Endothelial cell of umbilical vein (primary cell): ENCODE measurements around the gene RIPOR3. TPM values are rescaled to one million over a fixed set of nuclear protein-coding genes. Genes with fewer than 3 reads are reported as not detected.

Source experiments
- BruUV-seq: library from RNA; stranded (reverse); fragments of 400-500 nt; replicated peaks from 2 replicates; lab custom pipeline; 2021; lab: Mats Ljungman, UMichigan
- CTCF ChIA-PET: fragments of 300-600, 350-600 bp; sonication (Branson Sonifier 250); formaldehyde crosslinking; loops from one replicate; lab custom pipeline; 2021; ENCODE audit warnings: antibody characterized with exemption, inconsistent platforms; lab: Charles Lee
- POLR2A ChIA-PET: fragments of 300-600, 350-600 bp; sonication (Branson Sonifier 250); formaldehyde crosslinking; loops from one replicate; lab custom pipeline; 2021; ENCODE audit warnings: antibody characterized with exemption, inconsistent platforms; lab: Charles Lee
- DNase-seq: peaks from one replicate; pipeline ENCODE4 v3.0.0-alpha.2; 2011; ENCODE audit warnings: low read depth, low spot score
- FAIRE-seq: peaks from 2 replicates; lab custom pipeline; 2011; peaks lifted over from hg19 to GRCh38; lab: Jason Lieb, UNC
- H2AFZ ChIP-seq: 2 replicates; pipeline ENCODE4 v1.6.0; 2012; ENCODE audit warnings: low read depth, low read length, control low read depth, inconsistent platforms
- H3K27ac ChIP-seq: 2 replicates; pipeline ENCODE4 v1.5.1; 2011; ENCODE audit warnings: low read depth, mild to moderate bottlenecking, control low read depth, low read length, moderate library complexity; ENCODE audit not compliant: insufficient read depth
- H3K27me3 ChIP-seq, 2 experiments: 2 replicates each; pipeline versions ENCODE4 v1.6.0 to v1.6.1; 2011; ENCODE audit warnings: low read length in 2 of 2, mixed read lengths in 1 of 2; ENCODE audit not compliant: control insufficient read depth in 2 of 2, insufficient read depth in 2 of 2
- H3K36me3 ChIP-seq, 2 experiments: 2 replicates in 1 of 2; 3 replicates in 1 of 2; pipeline ENCODE4 v1.5.1; 2011; ENCODE audit warnings: low read length in 2 of 2, mild to moderate bottlenecking in 1 of 2, moderate library complexity in 1 of 2; ENCODE audit not compliant: control insufficient read depth in 2 of 2, insufficient read depth in 2 of 2; ENCODE audit errors: extremely low read depth in 1 of 2
- H3K4me1 ChIP-seq: 3 replicates; pipeline ENCODE4 v1.5.1; 2011; ENCODE audit warnings: mild to moderate bottlenecking, low read length; ENCODE audit not compliant: control insufficient read depth, insufficient read depth; ENCODE audit errors: extremely low read depth
- H3K4me2 ChIP-seq: 2 replicates; pipeline ENCODE4 v1.6.1; 2011; ENCODE audit warnings: low read length, control low read depth, mixed read lengths; ENCODE audit not compliant: insufficient read depth
- H3K4me3 ChIP-seq, 3 experiments: fragments of 200-600 bp in 1 of 3; sonication (generic), shearing (Covaris generic) in 1 of 3; replicated peaks in 1 of 3; 2 replicates each; pipeline ENCODE4 v1.5.1; 2011 to 2016; ENCODE audit warnings: control low read depth in 3 of 3, low read length in 3 of 3, mild to moderate bottlenecking in 2 of 3, inconsistent platforms in 1 of 3, low read depth in 1 of 3, moderate library complexity in 1 of 3; ENCODE audit not compliant: insufficient read depth in 1 of 3
- H3K79me2 ChIP-seq: 2 replicates; pipeline ENCODE4 v1.6.0; 2012; ENCODE audit warnings: low read length, inconsistent platforms; ENCODE audit not compliant: control insufficient read depth, insufficient read depth
- H3K9ac ChIP-seq: replicated peaks from 2 replicates; pipeline ENCODE3; 2011; ENCODE audit warnings: low read length, control low read depth; ENCODE audit not compliant: insufficient read depth; ENCODE audit errors: extremely low read depth
- H3K9me1 ChIP-seq: replicated peaks from 3 replicates; pipeline ENCODE4 v1.6.0; 2011; ENCODE audit warnings: mild to moderate bottlenecking, low read length; ENCODE audit not compliant: control insufficient read depth, insufficient read depth; ENCODE audit errors: extremely low read depth
- H3K9me3 ChIP-seq: replicated peaks from 2 replicates; pipeline ENCODE4 v1.5.1; 2012; ENCODE audit warnings: low read length, inconsistent platforms; ENCODE audit not compliant: control insufficient read depth, insufficient read depth
- H4K20me1 ChIP-seq: replicated peaks from 2 replicates; pipeline ENCODE3; 2011; ENCODE audit warnings: mild to moderate bottlenecking, low read length; ENCODE audit not compliant: control insufficient read depth, insufficient read depth; ENCODE audit errors: extremely low read depth
- EZH2 ChIP-seq: IDR thresholded peaks from 2 replicates; pipeline ENCODE4 v1.6.1; 2012; ENCODE audit warnings: borderline replicate concordance, low read depth, mild to moderate bottlenecking, moderate library complexity, low read length, inconsistent platforms; ENCODE audit not compliant: severe bottlenecking
- FOS ChIP-seq: IDR thresholded peaks from 2 replicates; pipeline ENCODE4 v1.6.1; 2011; ENCODE audit warnings: mild to moderate bottlenecking, low read length, moderate library complexity, borderline replicate concordance; ENCODE audit not compliant: insufficient read depth
- GATA2 ChIP-seq: IDR thresholded peaks from 2 replicates; pipeline ENCODE4 v1.7.0; 2011; ENCODE audit warnings: low read depth, mild to moderate bottlenecking, moderate library complexity, mixed read lengths, low read length; ENCODE audit not compliant: insufficient read length, insufficient read depth
- MYC ChIP-seq: IDR thresholded peaks from one replicate; pipeline ENCODE4 v1.6.1; 2011; ENCODE audit warnings: mild to moderate bottlenecking, low read depth, low read length
- POLR2A ChIP-seq: IDR thresholded peaks from 2 replicates; pipeline ENCODE4 v1.6.1; 2012; ENCODE audit warnings: low read depth, mild to moderate bottlenecking, control low read depth, low read length
- POLR2AphosphoS5 ChIP-seq: IDR thresholded peaks from 2 replicates; pipeline ENCODE4 v1.6.1; 2012; ENCODE audit warnings: low read depth, mild to moderate bottlenecking, control low read depth, low read length, moderate library complexity; ENCODE audit not compliant: insufficient read depth
- dilution Hi-C: fragments of 300-500 bp; cut with MboI; formaldehyde crosslinking; loops from one replicate; pipeline ENCODE4 v1.15.0; 2019; ENCODE audit warnings: low sequenced_read_pairs; ENCODE audit not compliant: extremely low pct_ligation_motif_present
- intact Hi-C: fragments of 100-400 bp; cut with micrococcal nuclease; formaldehyde crosslinking; loops from one replicate; pipeline ENCODE4 v1.10.0; 2022
- polyA plus RNA-seq, 4 experiments: library from polyadenylated mRNA; depleted of rRNA in 3 of 4; stranded (reverse) in 3 of 4; unstranded in 1 of 4; fragments of >200 nt; gene quantifications; 2 replicates each; pipeline versions ENCODE4 v1.2.1 to v1.2.3, GENCODE V29; 2011 to 2012; ENCODE audit warnings: missing spikeins in 1 of 4
- total RNA-seq: library from RNA; stranded (reverse); gene quantifications from 2 replicates; pipeline ENCODE4 v1.2.3, GENCODE V29; 2021
- TF ChIP-seq, protein P1 (sequence below), 2 donors: IDR thresholded peaks; 1 replicate in 1 of 2; 2 replicates in 1 of 2; pipeline ENCODE4 v1.5.1; 2011; ENCODE audit warnings: low read length in 2 of 2, mild to moderate bottlenecking in 2 of 2, moderate library complexity in 2 of 2, control low read depth in 1 of 2, inconsistent platforms in 1 of 2, low read depth in 1 of 2; ENCODE audit not compliant: insufficient read depth in 1 of 2; ENCODE audit errors: extremely low read depth in 1 of 2

RIPOR3 gene
- total and polyA plus RNA-seq, 2 donors (not counting 3 experiments of a cell fraction or from before 2014, with no cell fraction given): not detected

DNA sequence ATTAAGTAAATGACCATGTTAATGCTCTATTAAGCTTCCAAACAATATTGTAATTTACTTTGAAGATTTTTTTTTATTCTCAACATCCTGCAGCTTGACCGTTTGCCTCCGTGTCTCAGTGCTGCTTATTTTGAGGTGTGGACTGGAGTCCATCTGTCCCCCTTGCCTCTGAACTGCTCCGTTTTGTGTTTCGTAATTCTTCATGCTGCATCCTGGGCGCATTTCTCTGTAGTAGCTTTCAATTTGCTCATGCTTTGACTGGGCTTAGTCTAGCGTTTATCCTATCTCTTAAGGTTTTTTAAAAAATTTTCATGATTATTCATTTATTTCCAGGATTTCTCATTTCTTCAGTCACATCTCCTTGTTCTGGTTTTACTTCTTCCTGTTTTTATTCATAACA is 143.4 kb downstream of the RIPOR3 start:
- Histone ChIP-seq H3K79me2 (peaks cover 92% of the 10 kb centered on the region), H3K4me1 (peaks cover 12% of the 10 kb centered on the region), H3K27me3 (no peaks in the 10 kb centered on the region), H2AFZ (no peak overlapping the region), H3K9ac (no peak overlapping the region), H3K36me3 (peaks cover 2 to 4% of the 10 kb centered on the region in 2 experiments), H3K4me3 (no peak overlapping the region), H4K20me1 (no peaks in the 10 kb centered on the region), H3K27ac (no peak overlapping the region), H3K4me2 (no peak overlapping the region), H3K9me3 (no peaks in the 10 kb centered on the region), H3K9me1 (no peaks in the 10 kb centered on the region)
- no TSS peak for BruUV-seq
- POLR2A ChIA-PET: no interaction called here
- dilution Hi-C loops (no loop called here), intact Hi-C loops (no loop called here)
- TF ChIP-seq EZH2 (no peak), MYC (no peak), POLR2A (no peak), FOS (no peak), GATA2 (no peak), POLR2AphosphoS5 (no peak)
- TF ChIP-seq, protein P1, sequence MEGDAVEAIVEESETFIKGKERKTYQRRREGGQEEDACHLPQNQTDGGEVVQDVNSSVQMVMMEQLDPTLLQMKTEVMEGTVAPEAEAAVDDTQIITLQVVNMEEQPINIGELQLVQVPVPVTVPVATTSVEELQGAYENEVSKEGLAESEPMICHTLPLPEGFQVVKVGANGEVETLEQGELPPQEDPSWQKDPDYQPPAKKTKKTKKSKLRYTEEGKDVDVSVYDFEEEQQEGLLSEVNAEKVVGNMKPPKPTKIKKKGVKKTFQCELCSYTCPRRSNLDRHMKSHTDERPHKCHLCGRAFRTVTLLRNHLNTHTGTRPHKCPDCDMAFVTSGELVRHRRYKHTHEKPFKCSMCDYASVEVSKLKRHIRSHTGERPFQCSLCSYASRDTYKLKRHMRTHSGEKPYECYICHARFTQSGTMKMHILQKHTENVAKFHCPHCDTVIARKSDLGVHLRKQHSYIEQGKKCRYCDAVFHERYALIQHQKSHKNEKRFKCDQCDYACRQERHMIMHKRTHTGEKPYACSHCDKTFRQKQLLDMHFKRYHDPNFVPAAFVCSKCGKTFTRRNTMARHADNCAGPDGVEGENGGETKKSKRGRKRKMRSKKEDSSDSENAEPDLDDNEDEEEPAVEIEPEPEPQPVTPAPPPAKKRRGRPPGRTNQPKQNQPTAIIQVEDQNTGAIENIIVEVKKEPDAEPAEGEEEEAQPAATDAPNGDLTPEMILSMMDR (IDR thresholded peaks at IDR 0.05; ENCODE audit: extremely low read depth in 1 of 2, insufficient read depth in 1 of 2, low read depth in 1 of 2, low read length in 2 of 2): no peak
- DNase-seq: no peak
- no peak for FAIRE-seq
- CTCF ChIA-PET: interaction anchor here (0.8 to 12.9 kb wide), 3 partner anchors 10 to 40 kb away, joined by 3 to 99 read pairs (median 3); no protein-coding TSS in a partner anchor
